Urothelium cell line (cell line): Measurements from ENCODE around the gene SIK3.
A peak's percentile ranks its signal among the peaks of the same experiment; 100 is the strongest.
"Not testable (repeated sequence)": the region's sequence is repeated elsewhere in the genome, so short reads cannot be mapped to it uniquely, and the experiment has no call there.

ENCODE experiments used
- DNase-seq: peaks from one replicate; pipeline ENCODE4 v3.0.0; 2011; ENCODE audit warnings: low spot score, mixed read lengths
- FAIRE-seq: peaks from 2 replicates; lab custom pipeline; 2011; peaks lifted over from hg19 to GRCh38; lab: Jason Lieb, UNC

Gene SIK3

DNA sequence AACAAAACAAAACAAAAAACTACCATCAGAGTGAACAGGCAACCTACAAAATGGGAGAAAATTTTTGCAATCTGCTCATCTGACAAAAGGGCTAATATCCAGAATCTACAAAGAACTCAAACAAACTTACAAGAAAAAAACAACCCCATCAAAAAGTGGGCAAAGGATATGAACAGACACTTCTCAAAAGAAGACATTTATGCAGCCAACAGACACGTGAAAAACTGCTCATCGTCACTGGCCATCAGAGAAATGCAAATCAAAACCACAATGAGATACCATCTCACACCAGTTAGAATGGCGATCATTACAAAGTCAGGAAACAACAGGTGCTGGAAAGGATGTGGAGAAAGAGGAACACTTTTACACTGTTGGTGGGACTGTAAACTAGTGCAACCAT, 14.3 kb upstream of the SIK3 start:
- DNase-seq, FAIRE-seq: not testable (repeated sequence)

DNA sequence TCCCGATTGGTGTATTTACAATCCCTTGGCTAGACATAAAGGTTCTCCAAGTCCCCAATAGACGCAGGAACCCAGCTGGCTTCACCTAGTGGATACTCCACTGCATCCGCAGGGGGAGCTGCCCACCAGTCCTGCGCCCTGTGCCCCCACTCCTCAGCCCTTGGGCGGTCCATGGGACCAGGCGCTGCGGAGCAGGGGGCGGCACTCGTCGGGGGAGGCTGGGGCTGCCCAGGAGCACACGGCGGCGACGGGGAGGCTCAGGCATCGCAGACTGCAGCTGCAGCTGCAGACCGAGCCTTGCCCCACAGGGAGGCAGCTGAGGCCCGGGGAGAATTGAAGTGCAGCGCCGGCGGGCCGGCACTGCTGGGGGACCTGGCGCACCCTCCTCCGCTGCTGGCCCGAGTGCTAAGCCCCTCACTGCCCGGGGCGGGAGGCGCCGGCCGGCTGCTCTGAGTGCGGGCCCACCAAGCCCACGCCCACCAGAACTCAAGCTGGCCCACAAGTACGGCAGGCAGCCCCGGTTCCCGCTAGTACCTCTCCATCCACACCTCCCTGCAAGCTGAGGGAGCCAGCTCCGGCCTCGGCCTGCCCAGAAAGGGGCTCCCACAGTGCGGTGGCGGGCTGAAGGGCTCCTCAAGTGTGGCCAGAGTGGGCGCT, 12.2 kb upstream of the SIK3 start:
- no peak for DNase-seq
- no peak for FAIRE-seq

DNA sequence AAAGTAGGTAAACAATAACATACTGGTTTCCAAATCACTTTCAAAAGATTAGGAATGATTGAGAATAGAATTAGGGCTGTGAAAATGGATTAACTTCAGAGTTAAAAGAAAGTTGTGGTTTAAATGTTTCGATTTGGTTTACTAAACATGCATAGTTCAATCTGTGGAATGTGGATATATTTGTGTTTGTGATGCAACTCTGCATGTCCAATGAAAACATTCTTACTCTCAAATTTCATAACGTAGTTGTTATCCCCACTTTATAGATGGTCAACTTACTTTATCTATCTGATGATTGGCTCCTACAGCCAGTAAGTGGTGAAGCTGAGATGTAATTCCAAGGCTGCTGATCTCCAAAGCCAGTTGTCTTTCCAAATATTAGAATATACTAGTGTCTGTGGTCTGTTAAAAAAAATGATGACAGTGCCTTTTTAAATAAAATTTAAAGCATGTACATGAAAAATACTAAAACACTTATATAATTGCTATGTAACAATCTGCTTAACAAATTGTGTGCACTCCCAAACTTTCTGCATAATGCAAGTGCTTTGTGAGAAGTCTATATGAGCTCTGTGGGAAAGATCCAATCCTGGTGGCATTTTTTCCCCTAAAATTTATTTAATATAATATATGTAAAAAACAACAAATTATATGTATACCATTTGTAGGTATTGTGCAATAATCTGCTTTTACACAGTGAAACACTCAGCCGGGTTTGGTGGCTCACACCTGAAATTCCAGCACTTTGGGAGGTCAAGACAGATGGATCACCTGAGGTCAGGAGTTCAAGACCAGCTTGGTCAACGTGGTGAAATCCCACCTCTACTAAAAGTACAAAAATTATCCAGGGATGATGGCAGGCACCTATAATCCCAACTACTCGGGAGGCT, 9.7 kb upstream of the SIK3 start:
- FAIRE-seq (no peak), DNase-seq (no peak)

DNA sequence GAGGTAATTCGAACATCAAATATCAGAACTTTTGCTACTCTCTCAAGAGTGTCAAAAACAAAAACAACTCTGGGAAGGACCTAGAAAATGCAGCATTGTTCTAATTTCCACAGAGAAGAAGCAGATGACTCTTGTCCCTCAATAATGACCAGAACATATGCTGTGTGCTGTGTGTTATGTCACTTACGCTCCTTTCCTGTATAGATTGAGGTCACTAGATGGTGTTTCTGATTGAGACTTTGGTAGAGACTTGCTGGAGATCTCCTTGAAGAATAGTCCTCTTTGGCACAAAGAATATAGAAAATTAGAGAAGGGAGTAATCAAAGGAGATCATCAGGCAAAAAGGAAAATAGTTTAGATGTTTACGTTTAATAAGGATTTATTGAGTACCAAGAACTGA, 2.3 kb upstream of the SIK3 start:
- DNase-seq, result no peak
- no peak for FAIRE-seq

DNA sequence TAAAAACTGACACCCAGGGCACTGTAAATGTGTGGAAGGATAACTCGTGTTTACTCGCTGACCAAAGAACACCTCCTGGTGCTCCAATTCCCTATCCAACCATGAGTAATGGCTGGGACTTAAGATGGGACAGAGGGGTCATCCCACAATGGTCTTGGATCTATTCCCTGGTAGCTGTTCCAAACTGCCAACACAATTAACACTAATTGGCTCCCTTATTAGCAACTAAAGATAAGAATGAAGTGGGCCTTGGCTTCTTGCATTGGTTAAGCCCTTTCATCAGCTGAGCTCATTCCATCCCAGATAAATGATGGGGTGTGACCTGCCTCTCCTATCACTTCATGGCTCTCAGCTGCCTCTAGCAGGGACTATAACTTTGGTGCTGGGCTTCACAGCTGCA, 1.5 kb upstream of the SIK3 start:
- DNase-seq (no peak), FAIRE-seq (no peak)

DNA sequence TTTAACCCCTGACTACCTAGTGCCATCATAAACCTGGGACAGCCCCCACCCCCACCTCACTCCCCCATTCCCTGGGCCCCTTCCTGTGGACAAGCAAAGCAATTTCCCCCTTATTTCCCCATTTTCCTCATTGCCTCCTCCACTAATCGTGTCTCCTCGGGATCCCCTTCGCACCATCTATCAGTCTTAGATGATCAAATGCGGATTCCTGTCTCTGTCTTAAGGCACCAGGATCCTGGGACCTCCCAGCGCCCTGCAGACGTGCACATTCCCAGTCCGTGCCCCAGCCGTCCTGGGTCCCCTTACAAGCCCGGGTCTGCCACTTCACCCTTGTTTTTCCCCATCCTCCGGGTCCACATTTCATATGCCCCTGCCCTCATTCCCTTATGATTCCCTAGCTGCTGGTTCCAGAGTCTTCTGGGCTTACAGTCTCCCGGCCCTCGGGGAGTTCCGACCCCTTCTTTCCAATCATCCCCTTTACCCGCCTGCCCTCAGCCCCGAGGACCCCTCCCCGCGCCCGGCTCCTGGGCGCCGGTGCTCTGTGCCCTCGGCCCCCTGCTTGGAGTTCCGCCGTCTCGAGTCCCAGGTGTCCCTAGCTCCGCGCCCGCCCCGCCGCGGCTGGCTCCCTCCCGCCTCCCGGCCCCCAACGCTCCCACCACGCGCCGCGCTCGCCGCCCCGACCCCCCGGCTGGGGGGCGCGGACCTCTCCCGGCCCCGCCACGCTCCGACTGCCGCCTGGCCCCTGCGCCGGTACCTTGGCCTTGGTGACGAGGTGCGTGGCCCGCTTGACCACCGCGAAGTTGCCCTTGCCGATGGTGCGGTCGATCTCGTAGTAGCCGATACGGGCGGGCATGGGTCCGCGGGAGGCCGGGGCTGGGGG, 599 bp downstream of the SIK3 start:
- FAIRE-seq, result no peak

DNA sequence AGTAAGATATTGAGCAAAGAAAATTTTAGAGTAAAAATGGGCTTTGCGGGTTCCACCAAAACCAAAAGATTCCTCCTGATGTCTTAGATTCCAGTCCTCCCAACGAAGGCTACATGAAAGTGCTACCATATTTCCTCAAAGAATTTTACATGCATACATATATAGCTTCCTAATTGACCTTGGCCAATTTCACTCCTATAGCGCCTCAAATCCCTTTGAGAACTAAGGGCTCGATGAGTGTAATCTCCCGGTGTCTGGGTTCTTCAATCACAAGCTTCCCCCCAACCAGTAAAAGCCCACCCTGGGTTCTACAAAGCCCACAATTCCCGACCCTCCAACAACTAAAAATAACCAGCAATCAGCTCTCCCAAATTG, 1.2 kb downstream of the SIK3 start:
- FAIRE-seq (no peak), DNase-seq (no peak)

More for the DNA sequence above, 599 bp downstream of the SIK3 start:
- peak; percentile 18 for DNase-seq

DNA sequence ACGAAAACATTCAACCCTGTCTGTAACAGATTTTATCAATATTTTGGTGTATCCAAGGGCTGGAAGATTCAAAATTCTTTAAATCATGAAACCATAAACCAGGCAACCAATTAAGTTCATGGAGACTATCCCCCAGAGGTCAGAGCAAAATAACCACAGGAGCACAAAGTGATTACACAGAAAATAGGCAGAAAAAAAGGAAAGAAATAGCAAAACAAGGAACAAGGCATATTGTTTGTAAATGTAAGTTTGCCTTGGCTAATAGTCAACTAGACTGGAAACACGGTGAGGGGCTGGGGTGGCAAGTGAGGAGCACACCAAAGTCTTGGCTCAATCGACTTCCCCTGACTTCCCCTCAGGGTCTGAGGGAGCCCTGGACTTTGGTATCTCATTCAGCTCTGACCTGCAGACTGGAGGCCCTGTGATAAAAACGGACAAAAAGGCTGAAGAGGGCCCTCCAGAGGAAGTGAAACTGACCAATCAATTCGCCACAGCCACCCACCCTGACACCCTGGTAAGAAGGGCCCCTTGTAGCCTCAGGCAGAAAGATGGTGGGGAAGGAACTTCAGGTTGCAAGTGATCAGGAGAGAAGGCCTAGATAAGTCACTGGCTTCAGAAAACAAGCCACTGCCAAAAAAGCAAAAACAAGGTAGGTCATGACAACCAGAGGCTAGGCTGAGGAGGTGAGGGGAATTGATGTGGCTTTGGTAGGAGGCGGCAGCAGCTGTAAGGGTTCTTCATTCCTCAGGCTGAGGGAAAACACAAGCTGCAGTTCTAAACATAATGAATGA, 1.8 kb downstream of the SIK3 start:
- DNase-seq (no peak), FAIRE-seq (no peak)

DNA sequence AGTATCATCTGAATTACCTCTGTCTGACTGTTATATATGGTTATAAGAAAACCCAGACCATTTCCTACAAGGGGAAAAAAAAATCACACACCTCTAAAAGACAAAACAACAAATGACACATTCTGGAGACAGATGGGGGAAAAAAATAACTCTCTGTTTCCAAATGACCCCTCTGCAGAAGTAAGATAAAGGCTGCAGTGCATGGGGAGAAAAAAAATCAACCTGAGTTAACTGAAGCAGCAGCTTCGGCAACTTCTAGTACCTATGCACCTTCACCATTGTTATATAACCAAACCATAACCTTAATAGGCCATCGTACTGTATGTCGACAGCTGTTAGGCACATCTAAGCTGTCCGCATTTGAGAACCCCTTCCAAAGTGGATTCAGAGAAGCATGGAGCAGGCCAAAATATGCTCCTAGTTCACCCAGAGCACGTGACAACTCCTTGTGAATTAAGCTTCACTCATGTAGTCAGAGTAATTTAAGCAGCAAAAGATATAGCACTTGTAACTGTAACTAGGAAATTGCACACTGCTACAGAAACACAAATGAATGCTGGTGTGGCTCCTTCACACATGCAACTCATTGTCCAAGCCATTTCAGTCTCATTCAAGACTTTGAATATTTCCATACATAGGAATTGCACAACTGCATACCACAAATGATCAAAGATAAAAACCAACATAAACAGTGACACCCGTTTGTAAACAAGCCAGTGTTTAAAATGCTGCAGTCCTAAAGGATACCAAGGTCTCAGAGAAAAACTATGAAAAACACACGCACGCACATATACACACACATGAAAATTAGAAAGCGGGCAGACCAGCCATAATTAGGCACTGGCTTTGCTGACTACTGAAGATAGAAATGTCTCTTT, 2.7 kb downstream of the SIK3 start:
- FAIRE-seq (no peak), DNase-seq (no peak)

DNA sequence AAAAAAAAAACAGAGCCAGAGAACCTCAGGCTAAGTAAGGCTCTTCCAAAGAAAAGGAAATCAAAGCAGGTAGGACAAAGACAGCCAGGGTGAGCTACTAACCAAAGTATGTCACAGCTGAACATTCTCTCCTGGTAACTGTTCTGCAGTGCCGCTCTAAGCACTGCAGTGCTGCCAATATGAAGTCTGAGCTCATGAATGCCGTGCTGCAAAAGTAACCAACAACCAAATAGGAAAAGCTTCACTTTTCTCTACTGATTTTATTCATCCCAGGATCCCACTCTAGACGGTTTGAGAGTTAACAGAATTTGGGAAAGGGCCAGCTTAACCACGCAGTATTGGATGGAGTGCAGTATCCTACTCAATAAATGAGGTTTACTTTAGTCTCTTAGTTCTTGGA, 3.5 kb downstream of the SIK3 start:
- FAIRE-seq (no peak), DNase-seq (no peak)

DNA sequence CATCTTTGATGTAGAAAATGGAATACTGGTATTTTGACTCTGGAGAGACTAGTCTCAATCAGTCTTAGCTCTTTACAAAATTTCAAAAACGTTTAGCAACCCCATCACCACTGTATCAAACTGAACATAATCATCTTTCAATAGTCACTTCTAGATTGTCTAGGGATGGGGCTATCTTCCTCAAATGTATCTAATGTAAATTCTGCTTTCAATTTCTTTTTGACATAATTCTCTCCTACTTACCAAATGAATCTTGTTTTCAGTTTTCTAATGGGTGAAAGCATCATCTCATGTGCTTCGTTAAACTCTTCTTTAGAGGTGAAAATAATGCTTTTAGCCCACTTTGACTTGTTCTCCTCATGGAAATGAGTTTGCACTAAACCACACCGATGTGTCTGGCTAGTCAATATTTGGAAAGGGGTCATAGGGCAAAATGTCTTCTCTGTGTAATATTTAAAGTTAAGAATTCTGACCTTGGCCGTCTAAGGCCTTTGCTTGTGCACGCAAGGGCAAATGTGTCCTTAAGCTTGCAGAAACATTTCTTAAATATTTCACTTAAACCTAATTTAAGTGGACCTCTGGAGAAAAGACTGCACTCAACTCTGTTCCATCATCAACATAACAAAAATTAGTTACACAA, 5.2 kb downstream of the SIK3 start:
- DNase-seq (no peak), FAIRE-seq (no peak)

DNA sequence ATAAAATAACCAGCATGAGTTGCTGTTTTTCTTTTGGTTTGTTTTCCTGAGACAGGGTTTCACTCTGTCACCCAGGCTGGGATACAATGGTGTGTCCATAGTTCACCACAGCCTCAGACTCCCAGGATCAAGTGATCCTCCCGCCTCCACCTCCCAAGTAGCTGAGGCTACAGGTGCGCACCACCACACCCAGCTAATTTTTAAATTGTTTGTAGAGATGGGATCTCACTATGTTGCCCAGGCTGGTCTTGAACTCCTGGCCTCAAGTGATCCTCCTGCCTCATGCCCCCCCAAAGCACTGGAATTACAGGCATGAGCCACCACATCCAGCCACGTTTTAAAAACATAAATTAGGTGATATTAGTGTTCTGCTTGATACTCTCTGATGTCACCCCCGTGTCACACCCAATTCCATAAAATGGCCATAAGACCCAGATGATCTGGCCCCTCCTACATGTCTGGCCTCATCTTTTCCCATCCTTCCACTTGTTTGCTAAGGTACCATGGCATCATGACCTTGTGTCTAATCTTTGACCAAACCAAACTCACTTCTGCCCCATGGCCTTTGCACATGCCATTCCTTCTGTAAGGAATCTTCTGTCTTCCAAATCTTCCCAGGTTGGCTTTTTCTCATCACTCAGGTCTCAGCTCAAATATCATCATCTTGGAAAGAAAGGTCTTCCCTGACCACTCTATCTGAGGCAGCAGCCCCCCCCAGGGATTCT, 6.3 kb downstream of the SIK3 start:
- FAIRE-seq (no peak), DNase-seq (no peak)

DNA sequence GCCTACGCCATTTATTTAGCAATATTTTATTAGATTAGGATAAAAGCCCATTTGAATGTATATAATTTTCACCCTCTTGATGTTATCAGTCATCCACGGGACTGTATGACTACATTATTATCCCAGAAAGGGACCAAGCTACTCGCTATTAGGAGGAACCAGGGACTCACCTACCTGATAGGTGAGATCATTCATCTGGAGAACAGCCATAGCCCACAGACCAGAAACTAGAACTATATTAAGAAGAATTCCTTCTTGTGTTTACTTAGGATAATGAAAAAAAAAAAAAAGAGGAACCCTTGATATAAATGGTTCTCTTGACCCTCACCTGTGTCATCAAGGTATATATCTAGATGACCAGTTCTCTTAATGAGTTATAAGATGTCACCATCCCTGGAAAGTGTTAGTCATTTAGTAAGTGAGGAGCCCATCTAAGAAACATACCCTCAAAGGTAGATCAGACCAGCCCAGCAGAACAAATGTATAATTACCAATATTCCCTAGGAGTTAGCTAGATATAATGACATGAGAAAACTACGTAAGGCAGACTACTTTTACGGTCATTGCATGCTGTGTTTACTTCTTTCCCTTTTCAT, 8.0 kb downstream of the SIK3 start:
- FAIRE-seq, result no peak
- DNase-seq, result peak; percentile 43

DNA sequence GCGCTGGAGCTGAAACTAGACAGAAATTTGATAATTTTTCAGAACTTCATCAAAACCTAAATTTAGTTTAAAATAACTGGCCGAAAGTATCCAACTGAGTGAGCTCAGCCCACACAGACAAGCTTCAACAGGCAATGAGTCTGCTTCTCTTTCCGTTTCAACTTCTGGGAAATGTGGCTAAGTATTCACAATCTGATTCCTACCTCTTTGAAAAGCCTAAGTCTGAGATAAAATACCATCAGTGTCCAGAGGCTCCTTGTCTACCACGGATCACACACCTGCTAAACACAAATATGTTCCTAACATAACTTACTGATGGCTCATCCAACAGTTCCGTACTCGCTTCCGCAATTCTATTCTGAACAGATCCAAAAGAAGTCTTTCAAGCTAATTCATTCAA, 8.5 kb downstream of the SIK3 start:
- DNase-seq (peak; percentile 43), FAIRE-seq (no peak)

DNA sequence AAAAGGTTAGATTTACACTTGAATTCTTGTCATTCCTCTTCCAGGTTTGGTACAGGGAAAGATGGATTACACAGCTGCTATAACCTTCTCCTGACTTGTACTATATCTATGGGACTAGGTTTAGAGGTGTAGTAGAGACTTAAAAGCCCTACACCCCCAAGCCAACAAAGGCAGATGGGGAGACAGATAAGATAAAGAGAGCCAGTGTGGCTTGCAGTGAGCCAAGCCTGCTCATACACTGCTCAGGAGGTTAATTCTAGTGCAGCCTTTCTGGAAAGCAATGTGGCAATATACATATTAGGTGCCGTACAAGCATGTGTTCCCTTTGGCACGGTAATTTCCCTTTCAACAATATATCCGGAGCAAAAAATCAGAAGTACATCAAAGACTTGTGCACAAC, 10.8 kb downstream of the SIK3 start:
- DNase-seq, result no peak

DNA sequence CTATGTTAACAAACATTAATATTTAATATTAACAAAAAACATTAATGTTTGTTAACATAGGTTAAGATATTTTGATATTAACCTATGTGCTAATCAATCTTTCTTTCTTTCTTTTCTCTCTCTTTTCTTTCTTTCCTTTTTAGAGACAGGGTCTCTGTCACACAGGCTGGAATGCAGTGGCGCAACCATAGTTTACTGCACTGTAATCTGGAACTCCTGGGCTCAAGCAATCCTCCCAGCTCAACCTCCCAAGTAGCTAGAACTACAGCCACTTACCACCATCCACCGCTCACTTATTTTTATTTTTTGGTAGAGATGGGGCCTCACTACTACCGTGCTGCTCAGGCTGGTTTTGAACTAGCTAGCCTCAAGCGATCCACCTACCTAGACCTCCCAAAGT, 13.2 kb downstream of the SIK3 start:
- no peak for FAIRE-seq

More for the DNA sequence above, 10.8 kb downstream of the SIK3 start:
- FAIRE-seq, result no peak

DNA sequence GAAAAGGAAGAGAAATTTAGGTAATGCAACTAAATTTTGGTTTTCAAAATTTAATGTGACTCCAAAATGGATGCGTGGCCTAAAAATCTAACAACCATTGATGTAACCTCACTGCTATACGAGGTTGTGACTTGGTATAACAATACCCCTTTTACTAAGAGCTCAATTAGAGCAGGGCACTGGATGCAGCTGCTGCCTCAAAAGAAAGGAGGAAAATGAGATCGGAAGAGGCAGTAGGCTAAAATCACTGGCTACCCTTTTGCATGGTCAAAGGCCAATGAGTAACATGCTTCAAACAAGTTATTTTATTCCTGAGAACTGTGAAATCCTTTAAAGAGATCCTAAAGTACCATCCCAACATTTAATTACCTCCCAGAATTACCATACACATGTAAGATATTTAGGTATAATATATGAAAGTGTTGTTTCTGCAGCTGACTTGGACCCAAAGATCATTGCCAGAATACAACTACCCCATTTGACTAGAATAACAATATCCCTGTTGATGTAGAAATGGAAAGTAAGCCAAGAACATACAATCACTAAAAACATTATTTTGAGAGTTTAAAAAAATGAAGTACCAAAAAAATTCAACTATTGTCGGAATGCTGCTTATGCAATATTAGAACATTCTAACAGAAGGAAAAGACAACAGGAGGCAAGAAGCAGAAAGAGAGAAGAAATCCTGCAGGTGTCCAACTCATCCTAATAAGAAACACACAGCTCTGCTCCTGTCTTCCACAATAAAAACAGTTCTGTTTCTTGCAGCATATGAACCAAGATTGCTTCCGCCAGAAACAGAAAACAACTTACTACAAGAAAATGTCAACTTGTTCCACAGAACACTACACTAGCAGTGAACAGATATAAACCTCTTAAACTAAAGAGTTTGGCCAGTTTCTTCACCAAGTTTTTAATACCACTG, 15.0 kb downstream of the SIK3 start:
- no peak for DNase-seq
- no peak for FAIRE-seq

More for the DNA sequence above, 13.2 kb downstream of the SIK3 start:
- no peak for DNase-seq
